Stimulated activated naive CD8-positive, alpha-beta T cell treated with anti-CD3 and anti-CD28 coated beads, Interleukin-15, Interleukin-2, amounts not matched to agents 100 U/mL and 50 U/mL, for 24 hours (primary cell): ENCODE measurements around the gene AMIGO1.

Experiments
- ATAC-seq: fragments of 150-1000 bp; cut with Tn5 transposase; one replicate; pipeline ENCODE4 v1.10.0; 2021
- DNase-seq: peaks from one replicate; pipeline ENCODE4 v3.0.0; 2021

The AMIGO1 gene

GRCh38 chr1:109532365-109533136, 23.0 kb upstream of the AMIGO1 start:
- ATAC-seq (peak; percentile 91), DNase-seq (peak; percentile 94)

GRCh38 chr1:109531826-109532364, 22.4 kb upstream of the AMIGO1 start:
- DNase-seq (no peak), ATAC-seq (no peak)

- ATAC-seq (no peak), DNase-seq (no peak)
These were observed 21.9 kb upstream of the AMIGO1 start for GRCh38 chr1:109531380-109531779.

- DNase-seq: no peak
These were observed 21.0 kb upstream of the AMIGO1 start for GRCh38 chr1:109530457-109531087.

GRCh38 chr1:109529881-109530456, 20.4 kb upstream of the AMIGO1 start:
- DNase-seq (no peak), ATAC-seq (no peak)

More at GRCh38 chr1:109530457-109531087, 21.0 kb upstream of the AMIGO1 start:
- ATAC-seq: no peak

GRCh38 chr1:109528712-109529111, 19.2 kb upstream of the AMIGO1 start:
- DNase-seq (no peak), ATAC-seq (no peak)

- ATAC-seq (no peak), DNase-seq (no peak)
These were observed 18.5 kb upstream of the AMIGO1 start for GRCh38 chr1:109527846-109528695.

- ATAC-seq (no peak), DNase-seq (no peak)
These were observed 17.7 kb upstream of the AMIGO1 start for GRCh38 chr1:109527098-109527811.

- ATAC-seq: no peak
- no peak for DNase-seq
These were observed 14.2 kb upstream of the AMIGO1 start for GRCh38 chr1:109523706-109524105.

- ATAC-seq (no peak), DNase-seq (no peak)
These were observed 12.5 kb upstream of the AMIGO1 start for GRCh38 chr1:109522026-109522425.

GRCh38 chr1:109521002-109521951, 11.8 kb upstream of the AMIGO1 start:
- ATAC-seq (no peak), DNase-seq (no peak)

- ATAC-seq: no peak
These were observed 7.8 kb upstream of the AMIGO1 start for GRCh38 chr1:109517337-109517736.

GRCh38 chr1:109516872-109517271, 7.3 kb upstream of the AMIGO1 start:
- ATAC-seq (no peak), DNase-seq (no peak)

More at GRCh38 chr1:109517337-109517736, 7.8 kb upstream of the AMIGO1 start:
- DNase-seq: no peak

GRCh38 chr1:109514846-109515245, 5.3 kb upstream of the AMIGO1 start:
- DNase-seq: no peak
- ATAC-seq: no peak

- DNase-seq: no peak
- ATAC-seq: no peak
These were observed 3.7 kb upstream of the AMIGO1 start for GRCh38 chr1:109513110-109513710.

GRCh38 chr1:109508873-109509175, 703 bp downstream of the AMIGO1 start:
- no peak for ATAC-seq

GRCh38 chr1:109508001-109508872, 1.3 kb downstream of the AMIGO1 start:
- ATAC-seq (no peak), DNase-seq (no peak)

More at GRCh38 chr1:109508873-109509175, 703 bp downstream of the AMIGO1 start:
- DNase-seq: no peak

- ATAC-seq: no peak
- no peak for DNase-seq
These were observed 4.6 kb downstream of the AMIGO1 start for GRCh38 chr1:109504974-109505373.

GRCh38 chr1:109503935-109504334, 5.6 kb downstream of the AMIGO1 start:
- no peak for ATAC-seq
- no peak for DNase-seq
